Activated CD4-positive, alpha-beta T cell treated with anti-CD3 and anti-CD28 coated beads, Interleukin-2, Interleukin-6, amounts not matched to agents 100 ng/mL and 50 ng/mL, durations not matched to agents 16 hours and 8 hours (primary cell): ENCODE data around the gene CLOCK.

Experiments used
- DNase-seq: peaks from one replicate; pipeline ENCODE4 v3.0.0-alpha.2; 2020

The CLOCK gene

GRCh38 chr4:55540271-55540670 lies 6.4 kb downstream of the CLOCK start:
- DNase-seq: no peak

GRCh38 chr4:55539658-55540057 lies 7.1 kb downstream of the CLOCK start:
- no peak for DNase-seq

GRCh38 chr4:55538531-55538930 lies 8.2 kb downstream of the CLOCK start:
- no peak for DNase-seq

- no peak for DNase-seq
Measured at GRCh38 chr4:55534306-55534705, 12.4 kb downstream of the CLOCK start.

- DNase-seq: no peak
Measured at GRCh38 chr4:55530691-55531090, 16.0 kb downstream of the CLOCK start.

GRCh38 chr4:55530167-55530566 lies 16.5 kb downstream of the CLOCK start:
- DNase-seq: no peak

- no peak for DNase-seq
Measured at GRCh38 chr4:55528491-55528890, 18.2 kb downstream of the CLOCK start.

- DNase-seq: no peak
Measured at GRCh38 chr4:55524844-55525571, 21.7 kb downstream of the CLOCK start.

GRCh38 chr4:55518442-55518841 lies 28.3 kb downstream of the CLOCK start:
- DNase-seq: no peak

GRCh38 chr4:55517526-55518229 lies 29.0 kb downstream of the CLOCK start:
- peak; percentile 8 for DNase-seq

- no peak for DNase-seq
Measured at GRCh38 chr4:55512922-55513571, 33.7 kb downstream of the CLOCK start.

- no peak for DNase-seq
Measured at GRCh38 chr4:55512077-55512476, 34.6 kb downstream of the CLOCK start.

GRCh38 chr4:55510685-55511084 lies 36.0 kb downstream of the CLOCK start:
- peak; percentile 3 for DNase-seq

- DNase-seq: no peak
Measured at GRCh38 chr4:55509266-55509665, 37.4 kb downstream of the CLOCK start.

GRCh38 chr4:55507612-55508011 lies 39.1 kb downstream of the CLOCK start:
- no peak for DNase-seq

- peak; percentile 10 for DNase-seq
Measured at GRCh38 chr4:55503169-55503568, 43.5 kb downstream of the CLOCK start.

GRCh38 chr4:55500072-55500471 lies 46.6 kb downstream of the CLOCK start:
- no peak for DNase-seq

- no peak for DNase-seq
Measured at GRCh38 chr4:55499495-55499894, 47.2 kb downstream of the CLOCK start.

- no peak for DNase-seq
Measured at GRCh38 chr4:55498051-55498450, 48.7 kb downstream of the CLOCK start.

GRCh38 chr4:55491486-55491885 lies 55.2 kb downstream of the CLOCK start:
- no peak for DNase-seq

- no peak for DNase-seq
Measured at GRCh38 chr4:55488716-55489115, 58.0 kb downstream of the CLOCK start.

- DNase-seq: no peak
Measured at GRCh38 chr4:55485821-55486220, 60.9 kb downstream of the CLOCK start.

- no peak for DNase-seq
Measured at GRCh38 chr4:55483315-55483714, 63.4 kb downstream of the CLOCK start.
